H1 (cell line): Measurements from ENCODE around the gene STEAP1B.

Experiments
- ATF2 ChIP-seq: IDR thresholded peaks from 2 replicates; pipeline ENCODE4 v1.6.1; 2012; ENCODE audit warnings: low read length, inconsistent platforms
- CHD1 ChIP-seq: IDR thresholded peaks from 2 replicates; pipeline ENCODE4 v1.6.1; 2012; ENCODE audit warnings: low read depth, low read length, improper control_type of control experiment
- CHD2 ChIP-seq: IDR thresholded peaks from 2 replicates; pipeline ENCODE4 v1.6.1; 2012; ENCODE audit warnings: low read length, improper control_type of control experiment
- CTCF ChIP-seq, 3 experiments: IDR thresholded peaks; 1 replicate in 2 of 3; 2 replicates in 1 of 3; pipeline versions ENCODE4 v1.5.1 to v1.6.1; 2011; ENCODE audit warnings: low read length in 3 of 3, mild to moderate bottlenecking in 3 of 3, inconsistent platforms in 2 of 3, low read depth in 1 of 3, moderate library complexity in 1 of 3; ENCODE audit not compliant: insufficient read depth in 1 of 3; ENCODE audit errors: control extremely low read depth in 1 of 3
- EZH2 ChIP-seq: fragments of 200-600 bp; sonication (generic); IDR thresholded peaks from 2 replicates; pipeline ENCODE4 v1.7.1; 2012; ENCODE audit warnings: low read depth, mild to moderate bottlenecking, moderate library complexity, low read length, inconsistent platforms; ENCODE audit not compliant: severe bottlenecking
- GABPA ChIP-seq: IDR thresholded peaks from 2 replicates; pipeline ENCODE4 v1.6.1; 2011; ENCODE audit warnings: mild to moderate bottlenecking, low read length, moderate library complexity, borderline replicate concordance; ENCODE audit not compliant: insufficient read depth
- JUND ChIP-seq: IDR thresholded peaks from 2 replicates; pipeline ENCODE4 v1.6.1; 2011; ENCODE audit warnings: mild to moderate bottlenecking, improper control_type of control experiment, low read length
- KDM4A ChIP-seq: IDR thresholded peaks from one replicate; pipeline ENCODE4 v1.7.1; 2012; ENCODE audit warnings: low read depth, mild to moderate bottlenecking, moderate library complexity, low read length, inconsistent platforms; ENCODE audit not compliant: severe bottlenecking
- POLR2A ChIP-seq, 2 experiments: IDR thresholded peaks; 1 replicate in 1 of 2; 2 replicates in 1 of 2; pipeline ENCODE4 v1.6.1; 2011; ENCODE audit warnings: low read depth in 2 of 2, low read length in 2 of 2, mild to moderate bottlenecking in 2 of 2; ENCODE audit errors: control extremely low read depth in 1 of 2
- POLR2AphosphoS5 ChIP-seq: IDR thresholded peaks from 2 replicates; pipeline ENCODE4 v1.6.1; 2011; ENCODE audit warnings: low read depth, low read length
- SIN3A ChIP-seq, 2 experiments: IDR thresholded peaks in 1 of 2; conservative IDR thresholded peaks in 1 of 2; 2 replicates each; pipeline ENCODE4 v1.6.1; 2011 to 2012; ENCODE audit warnings: low read length in 2 of 2, improper control_type of control experiment in 1 of 2, low read depth in 1 of 2, mild to moderate bottlenecking in 1 of 2
- SP2 ChIP-seq: IDR thresholded peaks from 2 replicates; pipeline ENCODE4 v1.6.1; 2012; ENCODE audit warnings: mild to moderate bottlenecking, low read length, inconsistent platforms
- SRF ChIP-seq: IDR thresholded peaks from 2 replicates; pipeline ENCODE4 v1.6.1; 2011; ENCODE audit warnings: mild to moderate bottlenecking, low read depth, low read length, moderate library complexity
- YY1 ChIP-seq: IDR thresholded peaks from 2 replicates; pipeline ENCODE4 v1.6.1; 2011; ENCODE audit warnings: low read depth, mild to moderate bottlenecking, low read length

- TF ChIP-seq POLR2A (IDR thresholded peaks at IDR 0.05; ENCODE audit: control extremely low read depth in 1 of 2, low read depth in 2 of 2, low read length in 2 of 2), result no peak
- no peak for TF ChIP-seq SP2
- TF ChIP-seq EZH2, result no peak
- no peak for TF ChIP-seq POLR2AphosphoS5
- TF ChIP-seq KDM4A, result no peak
- TF ChIP-seq CTCF (IDR thresholded peaks at IDR 0.05; ENCODE audit: control extremely low read depth in 1 of 3, insufficient read depth in 1 of 3, low read depth in 1 of 3, low read length in 3 of 3), result no peak
- no peak for TF ChIP-seq JUND
- TF ChIP-seq GABPA, result no peak
- TF ChIP-seq ATF2, result no peak
- no peak for TF ChIP-seq CHD2
- TF ChIP-seq SIN3A (conservative IDR thresholded peaks at IDR 0.05 in 1 of 2, IDR thresholded peaks at IDR 0.05 in 1 of 2; ENCODE audit: low read depth in 1 of 2, low read length in 2 of 2), result no peak
- no peak for TF ChIP-seq YY1
- TF ChIP-seq SRF, result no peak
- TF ChIP-seq CHD1, result no peak
Measured at GRCh38 chr7:22486597-22486996, 13.4 kb downstream of the STEAP1B start.
